Measurements from ENCODE around the gene COX20.

COX20 gene

GRCh38 chr1:244835276-244836134, at the start of gene COX20:
TSS of gene COX20 (plus strand) at chr1:244835658. CDS start at chr1:244835715, 57 bp downstream.
- TF ChIP-seq CTCF (conservative IDR thresholded peaks at IDR 0.05; ENCODE audit: control insufficient read depth, insufficient read depth, low read depth, low read length), result no peak
- H3K4me3 ChIP-seq (ENCODE audit: control insufficient read depth, low read depth, low read length), result peak within 1 kb of the TSS; percentile 66

GRCh38 chr1:244788493-244789275, 46.8 kb upstream of the COX20 start:
- H3K4me3 ChIP-seq (ENCODE audit: control insufficient read depth, low read depth, low read length), result no peak overlapping the region
- TF ChIP-seq CTCF (conservative IDR thresholded peaks at IDR 0.05; ENCODE audit: control insufficient read depth, insufficient read depth, low read depth, low read length), result no peak
- DNase-seq (ENCODE audit: low read depth), result no peak

More at GRCh38 chr1:244835276-244836134, at the start of gene COX20:
- peak; percentile 90 for DNase-seq (ENCODE audit: low read depth)

GRCh38 chr1:244789276-244789580, 46.2 kb upstream of the COX20 start:
- TF ChIP-seq CTCF (conservative IDR thresholded peaks at IDR 0.05; ENCODE audit: control insufficient read depth, insufficient read depth, low read depth, low read length), result no peak
- H3K4me3 ChIP-seq (ENCODE audit: control insufficient read depth, low read depth, low read length), result no peak overlapping the region
- DNase-seq (ENCODE audit: low read depth), result no peak

- no peak overlapping the region for H3K4me3 ChIP-seq (ENCODE audit: control insufficient read depth, low read depth, low read length)
- no peak for DNase-seq (ENCODE audit: low read depth)
- TF ChIP-seq CTCF (conservative IDR thresholded peaks at IDR 0.05; ENCODE audit: control insufficient read depth, insufficient read depth, low read depth, low read length), result no peak
These were observed 45.7 kb upstream of the COX20 start for GRCh38 chr1:244789731-244790130.

- no peak for DNase-seq (ENCODE audit: low read depth)
- TF ChIP-seq CTCF (conservative IDR thresholded peaks at IDR 0.05; ENCODE audit: control insufficient read depth, insufficient read depth, low read depth, low read length), result no peak
These were observed 44.4 kb upstream of the COX20 start for GRCh38 chr1:244791061-244791460.

GRCh38 chr1:244792188-244792850, 43.1 kb upstream of the COX20 start:
- no peak for TF ChIP-seq CTCF (conservative IDR thresholded peaks at IDR 0.05; ENCODE audit: control insufficient read depth, insufficient read depth, low read depth, low read length)
- DNase-seq (ENCODE audit: low read depth), result peak; percentile 71
- no peak overlapping the region for H3K4me3 ChIP-seq (ENCODE audit: control insufficient read depth, low read depth, low read length)

More at GRCh38 chr1:244791061-244791460, 44.4 kb upstream of the COX20 start:
- H3K4me3 ChIP-seq (ENCODE audit: control insufficient read depth, low read depth, low read length), result no peak overlapping the region

Data from fibroblast of mammary gland (primary cell).